ENCODE data around the gene WDFY2.

WDFY2 gene

DNA sequence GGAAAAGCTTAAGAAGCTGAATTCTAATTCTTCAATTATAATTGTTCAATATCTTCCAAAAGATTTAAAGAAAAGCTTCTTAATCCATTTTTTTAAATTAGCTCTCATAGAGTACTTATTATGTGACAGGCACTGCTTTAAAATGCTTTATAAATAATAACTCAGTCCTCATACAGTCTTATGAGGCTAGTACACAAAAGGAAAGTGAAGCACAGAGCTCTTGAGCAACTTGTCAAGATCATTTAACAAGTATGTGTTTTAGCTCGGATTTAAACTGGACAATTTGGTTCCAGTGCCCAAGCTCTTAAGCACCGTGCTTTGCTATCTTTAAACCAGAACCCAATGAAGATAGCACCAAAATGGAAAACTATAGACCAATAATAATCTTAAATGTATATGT, 113.6 kb downstream of the WDFY2 start:
- DNase-seq (ENCODE audit: low read depth in 2 of 3, low spot score in 1 of 3): no peak

- no peak for DNase-seq (ENCODE audit: low read depth in 2 of 3, low spot score in 1 of 3)
Observed at GRCh38 chr13:51698352-51698751, 114.1 kb downstream of the WDFY2 start.

DNA sequence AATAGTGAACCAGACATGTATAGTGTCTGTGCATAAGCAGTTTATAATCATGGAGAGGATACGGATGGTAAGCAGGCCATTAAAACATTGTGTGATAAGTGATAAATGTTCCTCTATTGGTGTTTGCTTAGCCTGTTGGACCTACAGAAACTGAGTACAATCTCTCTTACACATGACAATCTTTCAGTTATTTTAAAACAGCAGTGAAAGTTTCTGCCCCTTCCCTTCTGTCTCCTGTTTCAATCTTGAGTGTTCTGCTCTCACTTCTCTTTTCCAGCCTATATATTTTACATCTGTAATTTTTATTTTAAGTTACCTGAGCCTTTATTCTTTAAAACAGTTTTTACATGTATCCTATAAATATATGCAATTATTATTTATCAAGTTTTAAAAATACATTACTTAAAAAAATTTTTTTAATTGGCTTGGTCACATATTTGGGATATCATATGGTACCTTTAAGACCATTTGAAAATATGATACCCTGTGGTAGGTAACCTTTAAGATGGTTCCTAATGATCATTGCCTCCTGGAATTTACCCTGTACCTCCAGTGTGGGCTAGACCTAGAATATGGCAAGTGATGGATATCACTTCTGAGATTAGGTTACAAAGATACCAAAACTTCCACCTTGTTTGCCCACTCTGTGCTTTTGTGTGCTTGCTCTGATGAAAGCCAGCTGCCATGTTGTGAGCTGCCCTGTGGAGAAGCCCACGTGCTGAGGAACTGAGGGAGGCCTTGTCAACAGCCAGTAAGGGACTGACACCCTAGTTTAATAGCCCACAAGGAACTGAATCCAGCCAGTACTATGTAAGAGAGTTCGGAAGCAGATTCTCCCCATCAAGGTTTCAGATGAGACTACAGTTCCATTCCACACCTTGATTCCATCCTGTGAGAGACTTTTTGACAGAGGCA, 120.4 kb downstream of the WDFY2 start:
- no peak for DNase-seq (ENCODE audit: low read depth in 2 of 3, low spot score in 1 of 3)

GRCh38 chr13:51707461-51707860, 123.2 kb downstream of the WDFY2 start:
- no peak for DNase-seq (ENCODE audit: low read depth in 2 of 3, low spot score in 1 of 3)

GRCh38 chr13:51713807-51714206, 129.5 kb downstream of the WDFY2 start:
- no peak for DNase-seq (ENCODE audit: low read depth in 2 of 3, low spot score in 1 of 3)

DNA sequence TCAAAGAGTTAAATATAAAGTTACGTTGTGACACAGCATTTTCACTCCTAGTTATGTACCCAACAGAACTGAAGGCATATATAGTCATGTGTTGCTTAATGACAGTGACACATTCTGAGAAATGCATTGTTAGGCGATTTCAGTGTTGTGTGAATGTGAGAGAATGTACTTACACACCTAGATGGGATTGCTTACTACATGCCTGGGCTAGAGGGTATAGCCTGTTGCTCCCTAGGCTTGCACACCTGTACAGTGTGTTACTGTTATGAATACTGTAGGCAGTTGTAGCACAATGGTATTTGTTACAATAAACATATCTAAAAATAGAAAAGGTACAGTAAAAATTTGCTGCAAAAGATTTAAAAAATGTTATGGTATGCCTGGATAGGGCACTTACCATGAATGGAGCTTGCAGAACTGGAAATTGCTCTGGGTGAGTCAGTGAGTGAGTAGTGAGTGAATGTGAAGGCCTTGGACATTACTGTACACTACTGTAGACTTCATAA, 130.5 kb downstream of the WDFY2 start:
- DNase-seq (ENCODE audit: low read depth in 2 of 3, low spot score in 1 of 3): no peak

DNA sequence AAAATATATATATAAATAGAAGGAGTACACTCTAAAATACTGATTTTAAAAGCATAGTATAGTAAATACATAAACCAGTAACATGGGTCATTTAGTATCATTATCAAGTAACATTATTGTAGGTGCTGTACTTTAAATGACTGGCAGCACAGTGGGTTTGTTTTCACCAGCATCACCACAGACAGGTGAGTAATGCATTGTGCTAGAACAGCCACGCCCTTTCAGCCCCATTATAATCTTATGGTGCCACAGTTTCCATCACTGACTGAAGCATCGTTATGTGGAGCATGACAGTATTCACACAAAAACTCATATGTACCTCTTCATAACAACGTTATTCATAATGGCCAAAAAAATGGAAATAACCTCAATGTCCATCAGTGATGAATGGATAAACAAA, 131.4 kb downstream of the WDFY2 start:
- DNase-seq (ENCODE audit: low read depth in 2 of 3, low spot score in 1 of 3): no peak

- no peak for DNase-seq (ENCODE audit: low read depth in 2 of 3, low spot score in 1 of 3)
Observed at GRCh38 chr13:51717786-51718398, 133.6 kb downstream of the WDFY2 start.

DNA sequence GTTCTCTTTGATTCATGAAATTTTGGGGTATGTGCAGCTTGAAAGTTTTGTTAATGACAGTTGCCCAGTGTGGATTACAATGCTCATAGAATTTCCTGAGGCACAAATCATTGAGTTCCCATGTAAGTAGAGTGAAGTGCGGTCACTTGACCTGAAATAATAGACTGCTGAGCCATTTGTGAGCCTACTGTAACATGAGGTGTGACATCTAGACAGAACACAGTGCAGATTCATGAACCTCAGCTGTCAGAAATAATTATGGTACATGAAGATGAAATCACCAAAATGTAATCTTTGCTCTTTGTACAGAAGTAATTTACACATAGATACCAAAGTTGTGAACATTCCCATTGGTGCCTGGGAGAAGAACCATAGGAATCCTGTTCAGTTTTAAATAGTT, 135.1 kb downstream of the WDFY2 start:
- DNase-seq (ENCODE audit: low read depth in 2 of 3, low spot score in 1 of 3): no peak

GRCh38 chr13:51721496-51721895, 137.2 kb downstream of the WDFY2 start:
- no peak for DNase-seq (ENCODE audit: low read depth in 2 of 3, low spot score in 1 of 3)

DNA sequence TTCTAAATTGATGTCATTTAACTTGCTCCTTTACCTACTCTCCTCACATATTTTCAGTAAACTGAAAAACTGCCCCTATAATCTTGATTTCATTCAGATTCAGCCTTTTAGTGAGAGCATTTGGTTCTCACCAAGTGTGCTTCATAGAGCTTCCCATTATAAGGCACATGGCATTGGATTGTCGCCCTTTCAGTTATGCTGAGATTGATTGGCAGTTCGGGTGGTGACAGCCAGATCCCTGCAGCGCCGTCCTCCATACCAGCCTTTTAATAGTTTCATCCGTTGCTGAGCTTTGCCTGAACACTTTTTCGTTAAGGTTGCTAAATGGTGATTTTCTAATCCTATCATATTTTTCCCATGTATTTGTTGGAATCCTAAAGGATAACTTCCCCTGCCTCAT, 139.3 kb downstream of the WDFY2 start:
- no peak for DNase-seq (ENCODE audit: low read depth in 2 of 3, low spot score in 1 of 3)

- DNase-seq (ENCODE audit: low read depth in 2 of 3, low spot score in 1 of 3): no peak
Observed at GRCh38 chr13:51724721-51725120, 140.5 kb downstream of the WDFY2 start.

- DNase-seq (ENCODE audit: low read depth in 2 of 3, low spot score in 1 of 3): no peak
Observed at GRCh38 chr13:51726446-51727193, 142.4 kb downstream of the WDFY2 start.

- DNase-seq (ENCODE audit: low read depth in 2 of 3, low spot score in 1 of 3): no peak
Observed at GRCh38 chr13:51727634-51728274, 143.5 kb downstream of the WDFY2 start.

GRCh38 chr13:51728275-51728673, 144.0 kb downstream of the WDFY2 start:
- no peak for DNase-seq (ENCODE audit: low read depth in 2 of 3, low spot score in 1 of 3)

- DNase-seq (ENCODE audit: low read depth in 2 of 3, low spot score in 1 of 3): no peak
Observed at GRCh38 chr13:51728972-51729371, 144.7 kb downstream of the WDFY2 start.

DNA sequence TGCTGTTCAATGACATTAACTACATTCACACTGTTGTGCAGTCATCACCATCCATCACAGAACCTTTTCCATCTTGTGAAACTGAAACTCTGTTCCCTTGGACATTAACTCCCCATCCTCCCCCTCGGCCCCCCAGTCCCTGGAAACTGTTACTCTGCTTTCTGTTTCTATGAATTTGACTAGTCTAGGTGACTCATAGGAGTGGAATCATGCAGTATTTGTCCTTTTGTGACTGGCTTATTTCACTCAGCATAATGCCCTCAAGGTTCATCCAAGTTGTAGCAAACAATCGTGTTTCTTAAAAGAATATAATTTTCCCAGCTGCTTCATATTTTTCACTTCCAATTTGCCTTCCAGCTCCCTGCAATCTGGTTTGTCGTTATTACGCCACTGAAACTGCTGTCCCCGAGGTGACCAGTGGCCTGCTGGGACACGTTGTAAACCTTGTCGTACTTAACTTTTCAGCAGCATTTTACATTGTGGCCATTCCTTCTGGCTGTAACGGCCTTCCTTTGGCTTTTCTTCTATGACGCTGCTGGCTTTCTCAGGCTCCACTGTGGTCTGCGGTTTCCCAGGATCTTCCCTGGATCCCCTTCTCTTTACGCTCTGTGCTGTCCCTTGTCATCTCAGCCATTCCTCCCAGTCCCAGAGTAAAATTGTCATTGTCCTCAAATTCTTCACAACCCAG, 145.7 kb downstream of the WDFY2 start:
- DNase-seq (ENCODE audit: low read depth in 2 of 3, low spot score in 1 of 3): peak; percentile 31 to 44 (median 43)

GRCh38 chr13:51730927-51731326, 146.7 kb downstream of the WDFY2 start:
- DNase-seq (ENCODE audit: low read depth in 2 of 3, low spot score in 1 of 3): no peak

GRCh38 chr13:51731759-51732158, 147.5 kb downstream of the WDFY2 start:
- no peak for DNase-seq (ENCODE audit: low read depth in 2 of 3, low spot score in 1 of 3)

Data from stimulated activated CD4-positive, alpha-beta T cell treated with anti-CD3 and anti-CD28 coated beads, Interleukin-12 subunit alpha, Interleukin-12 subunit beta, amount 100 ng/mL, for 48 hours (primary cell).